ENCODE measurements around the gene METTL8. TPM values are rescaled to one million over a fixed set of nuclear protein-coding genes. Genes with fewer than 3 reads are reported as not detected.
"Not testable (repeated sequence)": the region's sequence is repeated elsewhere in the genome, so short reads cannot be mapped to it uniquely, and the experiment has no call there.

METTL8 gene
- polyA plus RNA-seq, 3 donors = 3.3 to 9.8 (median 6.9) TPM

- Mint-ChIP-seq H3K4me3 (no peak overlapping the region), H3K36me3 (peaks cover 6 to 18% of the 10 kb centered on the region in 2 donors), H3K27me3 (ENCODE audit: low read depth in 3 of 3) (peaks cover 0 to 2% (median 0%) of the 10 kb centered on the region in 3 donors), H3K9me3 (peaks cover 15 to 30% (median 20%) of the 10 kb centered on the region in 7 donors), H3K4me1 (peaks cover 3% of the 10 kb centered on the region), H3K27ac (no peak overlapping the region)
- Histone ChIP-seq H3K27ac (ENCODE audit: low read depth in 1 of 2, low read length in 2 of 2) (no peak overlapping the region), H3K79me2 (ENCODE audit: insufficient read depth, low read length) (no peaks in the 10 kb centered on the region), H3K4me2 (replicated peaks; ENCODE audit: extremely low read depth, low read length, poor library complexity, severe bottlenecking) (no peak overlapping the region), H2AFZ (ENCODE audit: insufficient read depth, low read depth, low read length, poor library complexity, severe bottlenecking) (no peak overlapping the region), H3K27me3 (ENCODE audit: control insufficient read depth in 2 of 2, insufficient read depth in 2 of 2, low read length in 2 of 2) (no peaks in the 10 kb centered on the region), H4K20me1 (ENCODE audit: insufficient read depth, low read length) (no peaks in the 10 kb centered on the region), H3K4me1 (ENCODE audit: control insufficient read depth in 1 of 2, insufficient read depth in 2 of 2, low read length in 2 of 2) (no peaks in the 10 kb centered on the region), H3K9ac (ENCODE audit: insufficient read depth, low read length, poor library complexity, severe bottlenecking) (no peak overlapping the region), H3K36me3 (replicated peaks in 1 of 2; ENCODE audit: control insufficient read depth in 1 of 2, insufficient read depth in 2 of 2, low read length in 2 of 2) (no peaks in the 10 kb centered on the region), H3K9me3 (replicated peaks in 1 of 2; ENCODE audit: control insufficient read depth in 1 of 2, insufficient read depth in 1 of 2, low read length in 2 of 2) (no peaks in the 10 kb centered on the region), H3K4me3 (replicated peaks in 1 of 3; ENCODE audit: low read depth in 2 of 3, low read length in 3 of 3) (no peak overlapping the region)
- intact Hi-C loops (cut with micrococcal nuclease) = no loop called here
- no CpG with 5 or more reads among the region's 1 CpG for WGBS (ENCODE audit: insufficient coverage)
- DNase-seq = no peak
- no peak for TF ChIP-seq CTCF (IDR thresholded peaks at IDR 0.05)
Observed at GRCh38 chr2:171383134-171383533, 50.7 kb downstream of the METTL8 start.

DNA sequence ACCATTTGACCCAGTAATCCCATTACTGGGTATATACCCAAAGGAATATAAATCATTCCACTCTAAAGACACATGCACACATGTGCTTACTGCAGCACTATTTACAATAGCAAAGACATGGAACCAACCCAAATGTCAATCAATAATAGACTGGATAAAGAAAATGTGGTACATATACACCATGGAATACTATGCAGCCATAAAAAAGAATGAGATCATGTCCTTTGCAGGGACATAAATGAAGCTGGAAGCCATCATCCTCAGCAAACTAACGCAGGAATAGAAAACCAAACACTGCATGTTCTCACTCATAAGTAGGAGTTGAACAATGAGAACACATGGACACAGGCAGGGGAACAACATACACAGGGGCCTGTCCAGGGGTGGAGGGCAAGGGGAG, 51.6 kb downstream of the METTL8 start:
- H3K4me1 ChIP-seq (ENCODE audit: control insufficient read depth in 1 of 2, insufficient read depth in 2 of 2, low read length in 2 of 2); H3K27ac Mint-ChIP-seq; H3K4me2 ChIP-seq (replicated peaks; ENCODE audit: extremely low read depth, low read length, poor library complexity, severe bottlenecking); H3K9me3 ChIP-seq (replicated peaks in 1 of 2; ENCODE audit: control insufficient read depth in 1 of 2, insufficient read depth in 1 of 2, low read length in 2 of 2); H3K36me3 ChIP-seq (replicated peaks in 1 of 2; ENCODE audit: control insufficient read depth in 1 of 2, insufficient read depth in 2 of 2, low read length in 2 of 2); H3K27me3 ChIP-seq (ENCODE audit: control insufficient read depth in 2 of 2, insufficient read depth in 2 of 2, low read length in 2 of 2); intact Hi-C loops (cut with micrococcal nuclease); H3K4me3 ChIP-seq (replicated peaks in 1 of 3; ENCODE audit: low read depth in 2 of 3, low read length in 3 of 3); H3K27me3 Mint-ChIP-seq (ENCODE audit: low read depth in 3 of 3); DNase-seq; H3K9ac ChIP-seq (ENCODE audit: insufficient read depth, low read length, poor library complexity, severe bottlenecking); H3K79me2 ChIP-seq (ENCODE audit: insufficient read depth, low read length); H4K20me1 ChIP-seq (ENCODE audit: insufficient read depth, low read length); H3K4me1 Mint-ChIP-seq; H2AFZ ChIP-seq (ENCODE audit: insufficient read depth, low read depth, low read length, poor library complexity, severe bottlenecking); H3K4me3 Mint-ChIP-seq; H3K27ac ChIP-seq (ENCODE audit: low read depth in 1 of 2, low read length in 2 of 2): not testable (repeated sequence)
- no CpG with 5 or more reads among the region's 1 CpG for WGBS (ENCODE audit: insufficient coverage)
- Mint-ChIP-seq H3K36me3 (peaks cover 12 to 15% of the 10 kb centered on the region in 2 donors), H3K9me3 (peaks cover 18 to 37% (median 27%) of the 10 kb centered on the region in 7 donors)

- intact Hi-C loops (cut with micrococcal nuclease); H3K79me2 ChIP-seq (ENCODE audit: insufficient read depth, low read length); H3K27ac Mint-ChIP-seq; H3K4me2 ChIP-seq (replicated peaks; ENCODE audit: extremely low read depth, low read length, poor library complexity, severe bottlenecking); H3K4me1 Mint-ChIP-seq; H3K27me3 ChIP-seq (ENCODE audit: control insufficient read depth in 2 of 2, insufficient read depth in 2 of 2, low read length in 2 of 2); H3K27me3 Mint-ChIP-seq (ENCODE audit: low read depth in 3 of 3); H4K20me1 ChIP-seq (ENCODE audit: insufficient read depth, low read length); H2AFZ ChIP-seq (ENCODE audit: insufficient read depth, low read depth, low read length, poor library complexity, severe bottlenecking); H3K9ac ChIP-seq (ENCODE audit: insufficient read depth, low read length, poor library complexity, severe bottlenecking); H3K4me3 ChIP-seq (replicated peaks in 1 of 3; ENCODE audit: low read depth in 2 of 3, low read length in 3 of 3); H3K4me3 Mint-ChIP-seq; DNase-seq; H3K4me1 ChIP-seq (ENCODE audit: control insufficient read depth in 1 of 2, insufficient read depth in 2 of 2, low read length in 2 of 2); H3K27ac ChIP-seq (ENCODE audit: low read depth in 1 of 2, low read length in 2 of 2); H3K9me3 ChIP-seq (replicated peaks in 1 of 2; ENCODE audit: control insufficient read depth in 1 of 2, insufficient read depth in 1 of 2, low read length in 2 of 2); H3K36me3 ChIP-seq (replicated peaks in 1 of 2; ENCODE audit: control insufficient read depth in 1 of 2, insufficient read depth in 2 of 2, low read length in 2 of 2): not testable (repeated sequence)
- Mint-ChIP-seq H3K9me3 (peaks cover 23 to 54% (median 39%) of the 10 kb centered on the region in 7 donors), H3K36me3 (peaks cover 9 to 31% of the 10 kb centered on the region in 2 donors)
Observed at GRCh38 chr2:171377852-171378251, 55.9 kb downstream of the METTL8 start.

All from CD14-positive monocyte (primary cell).